ENCODE data around the gene IFT81. TPM values are rescaled to one million over a fixed set of nuclear protein-coding genes. Genes with fewer than 3 reads are reported as not detected.

Gene IFT81
- polyA plus RNA-seq, 1 experiment = 22.1 TPM

- Histone ChIP-seq H3K27me3 (ENCODE audit: control insufficient read depth, insufficient read depth, low read length) (no peaks in the 10 kb centered on the region), H3K9me3 (ENCODE audit: control insufficient read depth, insufficient read depth, low read length) (no peaks in the 10 kb centered on the region), H3K27ac (ENCODE audit: low read depth, low read length) (no peak overlapping the region), H3K4me3 (ENCODE audit: low read depth, low read length) (no peak overlapping the region)
- CTCF ChIA-PET = no interaction called here
- DNase-seq (ENCODE audit: low read depth, low spot score) = no peak
- TF ChIP-seq CTCF (IDR thresholded peaks at IDR 0.05; ENCODE audit: low read depth, low read length) = no peak
- POLR2A ChIA-PET = no interaction called here
Observed at GRCh38 chr12:110229409-110229808, 105.3 kb downstream of the IFT81 start.

DNA sequence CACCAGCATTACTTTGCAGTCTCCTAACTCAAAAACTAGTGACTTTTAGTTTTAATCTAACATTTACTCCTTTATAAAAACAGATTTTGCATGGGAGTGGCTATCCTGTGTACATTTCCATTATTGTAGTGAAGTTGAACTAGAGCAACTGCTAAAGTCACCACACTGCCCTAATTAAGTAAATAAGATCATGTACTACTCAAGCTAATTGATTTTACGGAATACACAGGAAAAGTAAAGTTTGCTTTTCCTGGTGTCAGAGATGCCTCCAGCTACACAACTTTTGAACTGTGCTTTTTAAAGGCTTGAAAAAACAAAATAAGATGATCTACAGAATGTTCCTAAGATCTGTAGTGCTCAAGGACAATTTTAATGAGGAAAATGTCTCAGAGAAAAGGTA, 106.5 kb downstream of the IFT81 start:
- DNase-seq (ENCODE audit: low read depth, low spot score) = no peak
- no peaks in the 10 kb centered on the region for H3K9me3 ChIP-seq (ENCODE audit: control insufficient read depth, insufficient read depth, low read length)
- no peak overlapping the region for H3K4me3 ChIP-seq (ENCODE audit: low read depth, low read length)
- no peaks in the 10 kb centered on the region for H3K27me3 ChIP-seq (ENCODE audit: control insufficient read depth, insufficient read depth, low read length)
- H3K27ac ChIP-seq (ENCODE audit: low read depth, low read length) = no peak overlapping the region
- ChIA-PET POLR2A (no interaction called here), CTCF (interaction anchor here (0.5 kb wide), 1 partner anchor 21 kb away, joined by 7 read pairs; no protein-coding TSS in a partner anchor)
- TF ChIP-seq CTCF (IDR thresholded peaks at IDR 0.05; ENCODE audit: low read depth, low read length) = no peak

DNA sequence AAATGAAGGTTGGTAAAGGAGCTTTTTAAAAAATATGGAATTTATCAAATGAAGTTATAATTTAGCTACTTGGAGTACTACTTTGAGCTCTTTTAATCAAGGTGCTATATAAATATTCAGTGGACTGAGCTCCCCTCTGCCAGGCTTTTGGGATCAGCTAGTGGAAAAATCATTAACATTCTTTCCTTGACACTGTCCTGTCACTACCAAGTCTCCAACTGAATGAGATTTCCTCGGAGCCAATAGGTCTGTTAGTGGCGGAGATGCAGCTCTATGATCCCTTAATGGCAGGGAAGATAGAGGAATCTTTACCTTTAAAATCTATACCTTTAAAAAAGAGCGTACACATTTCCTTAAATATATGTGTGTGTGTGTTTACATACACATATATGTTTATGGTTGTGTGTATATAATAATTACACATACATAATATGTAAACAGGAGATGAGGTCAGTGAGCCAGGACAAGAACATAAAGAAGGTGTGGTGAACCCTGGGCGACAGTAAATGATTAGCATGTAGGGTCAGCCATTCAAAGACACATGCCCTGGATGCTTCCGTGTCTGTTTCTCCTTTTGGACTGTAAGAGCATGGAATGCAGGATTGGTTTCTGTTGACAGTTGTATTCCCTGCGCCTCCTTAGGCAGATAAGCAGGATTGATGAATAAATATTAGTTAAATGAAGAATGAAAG, 109.2 kb downstream of the IFT81 start:
- H3K4me3 ChIP-seq (ENCODE audit: low read depth, low read length) = no peak overlapping the region
- no peak for TF ChIP-seq CTCF (IDR thresholded peaks at IDR 0.05; ENCODE audit: low read depth, low read length)
- no peaks in the 10 kb centered on the region for H3K27me3 ChIP-seq (ENCODE audit: control insufficient read depth, insufficient read depth, low read length)
- no peaks in the 10 kb centered on the region for H3K9me3 ChIP-seq (ENCODE audit: control insufficient read depth, insufficient read depth, low read length)
- POLR2A ChIA-PET = no interaction called here
- no peak for DNase-seq (ENCODE audit: low read depth, low spot score)
- H3K27ac ChIP-seq (ENCODE audit: low read depth, low read length) = no peak overlapping the region
- CTCF ChIA-PET = interaction anchor here (0.8 to 2.9 kb wide), 2 partner anchors 9 to 198 kb away, joined by 3 to 15 read pairs; no protein-coding TSS in a partner anchor

DNA sequence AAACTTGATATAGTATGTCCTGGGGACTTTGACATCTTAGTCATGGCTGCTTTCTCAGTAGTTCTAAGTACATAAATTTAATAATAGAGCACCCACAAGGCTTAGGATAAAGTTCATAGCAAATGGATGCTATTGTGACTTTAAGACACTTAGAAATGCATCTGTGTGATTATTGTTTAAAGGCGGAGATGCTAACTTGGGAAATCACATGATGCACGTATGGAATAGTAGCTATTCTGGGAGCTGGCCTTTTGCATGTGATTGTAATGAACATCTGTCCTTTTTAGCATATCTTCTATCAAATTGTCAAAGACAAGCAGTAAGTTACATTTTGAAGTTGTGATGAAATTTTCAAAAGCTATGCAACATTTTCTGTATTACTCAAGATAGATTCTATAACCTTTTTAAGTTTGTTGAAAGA, 110.2 kb downstream of the IFT81 start:
- H3K27me3 ChIP-seq (ENCODE audit: control insufficient read depth, insufficient read depth, low read length) = no peaks in the 10 kb centered on the region
- no peak for DNase-seq (ENCODE audit: low read depth, low spot score)
- TF ChIP-seq CTCF (IDR thresholded peaks at IDR 0.05; ENCODE audit: low read depth, low read length) = no peak

GRCh38 chr12:110234755-110235154, 110.6 kb downstream of the IFT81 start:
- H3K27me3 ChIP-seq (ENCODE audit: control insufficient read depth, insufficient read depth, low read length) = no peaks in the 10 kb centered on the region
- H3K4me3 ChIP-seq (ENCODE audit: low read depth, low read length) = no peak overlapping the region
- H3K9me3 ChIP-seq (ENCODE audit: control insufficient read depth, insufficient read depth, low read length) = no peaks in the 10 kb centered on the region
- CTCF ChIA-PET = interaction anchor here (1.0 to 2.9 kb wide), 2 partner anchors 10 to 197 kb away, joined by 6 to 15 read pairs; no protein-coding TSS in a partner anchor
- no peak for DNase-seq (ENCODE audit: low read depth, low spot score)
- POLR2A ChIA-PET = no interaction called here
- TF ChIP-seq CTCF (IDR thresholded peaks at IDR 0.05; ENCODE audit: low read depth, low read length) = no peak
- no peak overlapping the region for H3K27ac ChIP-seq (ENCODE audit: low read depth, low read length)

More for the DNA sequence above, 110.2 kb downstream of the IFT81 start:
- H3K4me3 ChIP-seq (ENCODE audit: low read depth, low read length) = no peak overlapping the region
- H3K27ac ChIP-seq (ENCODE audit: low read depth, low read length) = no peak overlapping the region
- no peaks in the 10 kb centered on the region for H3K9me3 ChIP-seq (ENCODE audit: control insufficient read depth, insufficient read depth, low read length)
- CTCF ChIA-PET = interaction anchor here (1.0 to 2.9 kb wide), 2 partner anchors 10 to 197 kb away, joined by 6 to 15 read pairs; no protein-coding TSS in a partner anchor
- POLR2A ChIA-PET = no interaction called here
